OCI-LY1 (cell line): Measurements from ENCODE around the gene LYRM2.

Experiments used
- CTCF ChIP-seq: fragments of 200-600 bp; sonication (generic), shearing (Covaris generic); IDR thresholded peaks from 2 replicates; pipeline ENCODE4 v1.5.1; 2017; ENCODE audit warnings: mild to moderate bottlenecking, antibody characterized with exemption, low read length, moderate library complexity, mixed read lengths
- EZH2 ChIP-seq: fragments of 200-600 bp; sonication (generic), shearing (Covaris generic); IDR thresholded peaks from 2 replicates; pipeline ENCODE4 v1.8.0; 2017; ENCODE audit warnings: borderline replicate concordance, mixed run types, mild to moderate bottlenecking, antibody characterized with exemption, low read length, moderate library complexity, mixed read lengths

GRCh38 chr6:89623749-89624148, 14.8 kb downstream of the LYRM2 start:
- TF ChIP-seq EZH2 (no peak), CTCF (no peak; the same call in 1 of the 2 replicates)
